ENCODE results near the gene AKAP13. TPM values are rescaled to one million over a fixed set of nuclear protein-coding genes. Genes with fewer than 3 reads are reported as not detected.

The AKAP13 gene
- total RNA-seq, 1 experiment from 2014 or later: 47.3 TPM

GRCh38 chr15:85595804-85596536, 215.6 kb downstream of the AKAP13 start:
- Histone ChIP-seq H2AK5ac (ENCODE audit: insufficient read length, low read length) (no peak overlapping the region), H2BK120ac (ENCODE audit: low read depth, low read length, poor library complexity, severe bottlenecking) (no peak overlapping the region), H3K9ac (ENCODE audit: extremely low read depth, insufficient read length, low read length) (no peak overlapping the region), H4K20me1 (ENCODE audit: control insufficient read depth, insufficient read depth, insufficient read length) (no peaks in the 10 kb centered on the region), H2BK20ac (ENCODE audit: low read depth, low read length, poor library complexity, severe bottlenecking) (no peak overlapping the region), H3K79me2 (ENCODE audit: insufficient read depth, low read length) (no peaks in the 10 kb centered on the region), H3K4me1 (ENCODE audit: insufficient read depth, low read length) (no peaks in the 10 kb centered on the region), H3T11ph (ENCODE audit: low read length) (no peak overlapping the region), H4K8ac (replicated peaks; ENCODE audit: insufficient read length, low read depth, low read length) (no peak overlapping the region), H3K9me3 (ENCODE audit: control insufficient read depth, low read depth, low read length) (no peaks in the 10 kb centered on the region), H3K18ac (ENCODE audit: insufficient read length, low read depth, low read length) (no peak overlapping the region), H3K56ac (ENCODE audit: insufficient read length, low read depth, low read length) (no peak overlapping the region), H4K5ac (ENCODE audit: insufficient read length, low read depth, low read length) (no peak overlapping the region), H3K23ac (ENCODE audit: insufficient read length, low read depth, low read length) (no peak overlapping the region), H3K23me2 (ENCODE audit: insufficient read length, low read depth, low read length, poor library complexity, severe bottlenecking) (no peaks in the 10 kb centered on the region), H3K4ac (ENCODE audit: low read depth, low read length) (no peak overlapping the region), H3K14ac (ENCODE audit: insufficient read depth, low read length) (no peak overlapping the region), H3K27me3 (ENCODE audit: insufficient read depth, low read length) (no peaks in the 10 kb centered on the region), H2BK12ac (ENCODE audit: insufficient read length, low read depth, low read length) (no peak overlapping the region), H3K27ac (ENCODE audit: insufficient read length, low read depth, low read length) (no peak overlapping the region), H2AFZ (ENCODE audit: low read length) (no peak overlapping the region), H2BK15ac (ENCODE audit: low read depth, low read length) (no peak overlapping the region), H3K4me2 (ENCODE audit: insufficient read depth, insufficient read length, low read length) (no peak overlapping the region), H2BK5ac (ENCODE audit: insufficient read length, low read length) (no peak overlapping the region), H3K79me1 (ENCODE audit: insufficient read depth, low read depth, low read length, poor library complexity, severe bottlenecking) (no peaks in the 10 kb centered on the region), H4K91ac (ENCODE audit: insufficient read length, low read depth, low read length) (no peak overlapping the region)
- H3K4me3 Mint-ChIP-seq: no peak overlapping the region
- no CpG with 5 or more reads among the region's 4 CpGs for WGBS (ENCODE audit: extremely low coverage, insufficient read length, low lambda C conversion rate)
- H3K27me3 Mint-ChIP-seq (ENCODE audit: low read depth): no peaks in the 10 kb centered on the region
- H3K27ac Mint-ChIP-seq: no peak overlapping the region
- H3K9me3 Mint-ChIP-seq: no peaks in the 10 kb centered on the region
- no peak for DNase-seq
- peaks cover 0 to 6% (median 0%) of the 10 kb centered on the region in 3 experiments; a peak in 1 of 7 replicates for H3K36me3 Mint-ChIP-seq (ENCODE audit: insufficient read depth in 1 of 3, low read depth in 3 of 3)
- no peak for TF ChIP-seq CTCF (conservative IDR thresholded peaks at IDR 0.05)
- no peaks in the 10 kb centered on the region; a peak in 1 of 4 replicates for H3K4me1 Mint-ChIP-seq
